Left lung (tissue), 10 donors: Measurements from ENCODE around the gene TRANK1. TPM values are rescaled to one million over a fixed set of nuclear protein-coding genes. Genes with fewer than 3 reads are reported as not detected.
"Not testable (repeated sequence)": the region's sequence is repeated elsewhere in the genome, so short reads cannot be mapped to it uniquely, and the experiment has no call there.

ENCODE experiments used
- ATAC-seq: fragments of 200-7000 bp; cut with Tn5 transposase; one replicate; pipeline ENCODE4 v1.9.1; 2020; ENCODE audit warnings: moderate library complexity
- DNase-seq, 4 donors: peaks; one replicate each; pipeline ENCODE4 v3.0.0-alpha.2; 2013 to 2020
- H3K27ac ChIP-seq, 2 donors: fragments of 200-600 bp; sonication (generic) in 1 of 2; one replicate each; pipeline versions ENCODE4 v1.5.0 to v1.8.0; 2020 to 2021
- H3K27me3 ChIP-seq, 2 donors: fragments of 200-600 bp; sonication (generic) in 1 of 2; one replicate each; pipeline versions ENCODE4 v1.5.0 to v1.8.0; 2020 to 2021
- H3K36me3 ChIP-seq, 2 donors: fragments of 200-600 bp; sonication (generic) in 1 of 2; one replicate each; pipeline versions ENCODE4 v1.5.0 to v1.8.0; 2020 to 2021
- H3K4me1 ChIP-seq, 2 donors: fragments of 200-600 bp; one replicate each; pipeline ENCODE4 v1.8.0; 2021
- H3K4me3 ChIP-seq, 2 donors: fragments of 200-600 bp; sonication (generic) in 1 of 2; one replicate each; pipeline versions ENCODE4 v1.5.0 to v1.8.0; 2020 to 2021; ENCODE audit warnings: mild to moderate bottlenecking in 1 of 2
- H3K9me3 ChIP-seq, 2 donors: fragments of 200-600 bp; sonication (generic) in 1 of 2; one replicate each; pipeline versions ENCODE4 v1.5.0 to v1.8.0; 2020 to 2021
- CTCF ChIP-seq, 2 donors: fragments of 200-600 bp; sonication (generic) in 1 of 2; IDR thresholded peaks; one replicate each; pipeline versions ENCODE4 v1.5.0 to v1.8.0; 2021; ENCODE audit warnings: antibody characterized with exemption in 2 of 2
- intact Hi-C, 2 donors: fragments of 100-400 bp; cut with DNase I; formaldehyde crosslinking; loops; one replicate each; pipeline versions ENCODE4 v1.11.2 to v1.14.2; 2022
- polyA plus RNA-seq, 6 donors: library from polyadenylated mRNA; unstranded; fragments of 120-200 nt; gene quantifications; one replicate each; pipeline ENCODE4 v1.2.1, GENCODE V29; 2013; ENCODE audit not compliant: insufficient read length in 6 of 6
- total RNA-seq, 2 donors: library from RNA; stranded (reverse); fragmentation: NEBNext Ultra II Directional; extraction: Animal tissue kit (Norgen Biotek cat#: 25700); gene quantifications; one replicate each; pipeline ENCODE4 v1.2.1, GENCODE V29; 2021
- donor health status: DM: no; HTN: yes; CAD: no.
- donor health status: DM: no; HTN: no; CAD: no.

TRANK1 gene
- total and polyA plus RNA-seq, 8 donors: 23.5 to 26.6 (median 26.1) TPM

- no peak overlapping the region for H3K4me3 ChIP-seq
- peaks cover 0 to 44% of the 10 kb centered on the region in 2 donors for H3K36me3 ChIP-seq
- no peak for ATAC-seq
- H3K9me3 ChIP-seq: no peaks in the 10 kb centered on the region
- H3K4me1 ChIP-seq: peaks cover 12 to 31% of the 10 kb centered on the region in 2 donors
- no peak overlapping the region for H3K27ac ChIP-seq
- intact Hi-C loops: no loop called here
- no peak for DNase-seq
- no peaks in the 10 kb centered on the region for H3K27me3 ChIP-seq
- TF ChIP-seq CTCF (IDR thresholded peaks at IDR 0.05): no peak
Measured at GRCh38 chr3:36890261-36890660, 54.6 kb downstream of the TRANK1 start.

GRCh38 chr3:36881735-36882134 lies 63.1 kb downstream of the TRANK1 start:
- intact Hi-C loops: no loop called here
- no peak for DNase-seq

GRCh38 chr3:36879842-36880241 lies 65.0 kb downstream of the TRANK1 start:
- peaks cover 0 to 17% of the 10 kb centered on the region in 2 donors for H3K4me1 ChIP-seq
- H3K27ac ChIP-seq, DNase-seq, H3K36me3 ChIP-seq, H3K4me3 ChIP-seq, intact Hi-C loops, ATAC-seq, H3K9me3 ChIP-seq, H3K27me3 ChIP-seq: not testable (repeated sequence)

More at GRCh38 chr3:36881735-36882134, 63.1 kb downstream of the TRANK1 start:
- Histone ChIP-seq H3K4me1 (peaks cover 0 to 7% of the 10 kb centered on the region in 2 donors), H3K27me3 (no peaks in the 10 kb centered on the region), H3K27ac (no peak overlapping the region), H3K4me3 (no peak overlapping the region), H3K9me3 (no peaks in the 10 kb centered on the region), H3K36me3 (peaks cover 0 to 10% of the 10 kb centered on the region in 2 donors)
- no peak for TF ChIP-seq CTCF (IDR thresholded peaks at IDR 0.05)
- ATAC-seq: no peak

GRCh38 chr3:36877930-36878685 lies 66.7 kb downstream of the TRANK1 start:
- no peak for ATAC-seq
- no peak for TF ChIP-seq CTCF (IDR thresholded peaks at IDR 0.05)
- no peaks in the 10 kb centered on the region for H3K36me3 ChIP-seq
- no peaks in the 10 kb centered on the region for H3K27me3 ChIP-seq
- no peaks in the 10 kb centered on the region for H3K9me3 ChIP-seq
- no peak for DNase-seq
- no peak overlapping the region for H3K4me3 ChIP-seq
- intact Hi-C loops: no loop called here
- H3K4me1 ChIP-seq: peaks cover 0 to 17% of the 10 kb centered on the region in 2 donors
- H3K27ac ChIP-seq: no peak overlapping the region

GRCh38 chr3:36876181-36876936 lies 68.5 kb downstream of the TRANK1 start:
- TF ChIP-seq CTCF (IDR thresholded peaks at IDR 0.05): no peak
- Histone ChIP-seq H3K4me3 (no peak overlapping the region), H3K36me3 (no peaks in the 10 kb centered on the region), H3K4me1 (peaks cover 0 to 17% of the 10 kb centered on the region in 2 donors), H3K27ac (peak overlapping the region in 1 of 2 donors; percentile 54), H3K27me3 (no peaks in the 10 kb centered on the region), H3K9me3 (no peaks in the 10 kb centered on the region)
- intact Hi-C loops: no loop called here
- DNase-seq (no peak), ATAC-seq (peak; percentile 40)
